Choroid plexus epithelial cell (primary cell): ENCODE measurements around the gene ABCA10.

Experiments used
- DNase-seq: peaks from one replicate; pipeline ENCODE4 v3.0.0-alpha.2; 2010; ENCODE audit warnings: low read depth
- H3K4me3 ChIP-seq: 2 replicates; pipeline ENCODE4 v1.5.1; 2011; ENCODE audit warnings: low read depth, mild to moderate bottlenecking, control low read depth, low read length, moderate library complexity
- TF ChIP-seq, protein P1 (sequence below): conservative IDR thresholded peaks from 2 replicates; pipeline ENCODE4 v1.5.1; 2011; ENCODE audit warnings: low read depth, mild to moderate bottlenecking, control low read depth, inconsistent platforms, low read length, moderate library complexity

ABCA10 gene

DNA sequence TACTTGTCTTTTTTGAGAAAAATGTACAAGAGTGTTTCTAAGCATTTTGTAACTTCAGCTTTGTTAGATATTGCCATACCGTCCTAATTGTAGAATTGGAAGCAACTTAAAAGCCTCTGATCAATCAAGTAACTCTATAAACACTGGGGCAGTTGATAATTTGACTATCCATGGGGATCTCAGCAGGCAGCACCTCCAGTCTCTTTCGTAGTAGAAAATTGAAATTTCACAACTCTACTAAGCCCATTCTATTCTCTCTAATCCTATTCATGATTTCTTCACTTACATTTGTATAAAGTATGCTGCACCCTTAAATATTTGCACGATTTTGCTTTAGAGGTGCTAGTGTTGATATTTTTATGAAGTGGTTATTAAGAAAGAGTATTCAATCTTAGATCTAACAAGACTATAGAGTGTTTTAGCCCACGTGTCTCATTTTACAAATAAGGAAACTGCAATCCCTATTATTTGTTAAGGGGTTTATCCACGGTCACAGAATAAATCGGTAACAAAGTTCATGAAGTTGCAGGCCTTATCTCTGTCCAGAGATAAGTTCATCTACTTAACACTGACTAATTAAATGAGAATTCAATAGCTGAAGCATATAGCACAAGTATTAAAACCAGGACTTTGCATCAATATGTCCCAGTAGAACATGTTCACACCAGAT, 97.9 kb downstream of the ABCA10 start:
- DNase-seq: no peak
- H3K4me3 ChIP-seq: no peak overlapping the region
- TF ChIP-seq, protein P1, sequence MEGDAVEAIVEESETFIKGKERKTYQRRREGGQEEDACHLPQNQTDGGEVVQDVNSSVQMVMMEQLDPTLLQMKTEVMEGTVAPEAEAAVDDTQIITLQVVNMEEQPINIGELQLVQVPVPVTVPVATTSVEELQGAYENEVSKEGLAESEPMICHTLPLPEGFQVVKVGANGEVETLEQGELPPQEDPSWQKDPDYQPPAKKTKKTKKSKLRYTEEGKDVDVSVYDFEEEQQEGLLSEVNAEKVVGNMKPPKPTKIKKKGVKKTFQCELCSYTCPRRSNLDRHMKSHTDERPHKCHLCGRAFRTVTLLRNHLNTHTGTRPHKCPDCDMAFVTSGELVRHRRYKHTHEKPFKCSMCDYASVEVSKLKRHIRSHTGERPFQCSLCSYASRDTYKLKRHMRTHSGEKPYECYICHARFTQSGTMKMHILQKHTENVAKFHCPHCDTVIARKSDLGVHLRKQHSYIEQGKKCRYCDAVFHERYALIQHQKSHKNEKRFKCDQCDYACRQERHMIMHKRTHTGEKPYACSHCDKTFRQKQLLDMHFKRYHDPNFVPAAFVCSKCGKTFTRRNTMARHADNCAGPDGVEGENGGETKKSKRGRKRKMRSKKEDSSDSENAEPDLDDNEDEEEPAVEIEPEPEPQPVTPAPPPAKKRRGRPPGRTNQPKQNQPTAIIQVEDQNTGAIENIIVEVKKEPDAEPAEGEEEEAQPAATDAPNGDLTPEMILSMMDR: no peak

GRCh38 chr17:69123626-69124025, 105.0 kb downstream of the ABCA10 start:
- H3K4me3 ChIP-seq: no peak overlapping the region
- TF ChIP-seq, protein P1: no peak
- DNase-seq: no peak

- no peak overlapping the region for H3K4me3 ChIP-seq
- no peak for DNase-seq
- TF ChIP-seq, protein P1: no peak
These were observed 106.6 kb downstream of the ABCA10 start for GRCh38 chr17:69122065-69122464.

DNA sequence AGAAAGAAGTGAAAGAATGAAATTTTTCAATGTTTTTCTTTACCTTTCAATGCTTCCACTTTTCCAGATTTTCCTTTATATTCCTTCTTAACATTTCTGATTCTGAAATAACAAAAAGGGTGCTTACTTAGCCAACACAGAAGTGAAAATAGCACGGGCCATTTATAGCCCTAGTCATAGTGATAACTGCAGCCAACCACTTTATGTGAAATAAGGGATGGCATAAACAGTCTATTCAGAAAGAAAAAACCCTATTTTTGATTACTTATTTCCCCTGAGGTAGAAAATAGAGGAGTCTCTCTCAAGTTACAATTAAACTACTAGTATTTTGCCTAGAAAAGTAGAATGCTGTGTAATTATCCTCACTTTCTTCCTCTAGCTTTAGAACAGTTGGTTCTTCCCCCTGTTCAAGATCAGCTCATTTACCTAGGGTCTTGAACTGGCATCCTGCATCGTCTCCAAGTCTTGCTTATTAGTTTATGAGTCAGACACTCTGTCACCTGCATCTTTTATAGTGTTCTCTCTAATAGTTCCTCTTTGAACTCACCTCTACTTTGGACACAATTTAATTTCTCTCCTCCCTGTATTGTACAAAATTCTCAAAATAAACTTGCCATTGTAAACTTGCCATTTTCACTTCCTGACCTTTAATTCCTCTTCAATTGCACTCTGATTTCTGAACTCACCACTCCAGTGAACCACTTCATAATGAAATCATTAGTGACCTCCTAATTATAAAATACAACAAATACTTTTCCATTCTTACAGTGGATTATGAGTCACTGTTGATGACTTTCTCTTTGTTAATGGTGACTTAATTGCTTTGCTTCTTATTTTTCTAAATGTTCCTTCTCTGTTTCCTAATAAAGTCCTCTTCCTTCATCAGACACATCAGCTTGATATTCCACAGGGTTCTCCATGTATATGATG, 110.5 kb downstream of the ABCA10 start:
- TF ChIP-seq, protein P1: no peak
- DNase-seq: no peak
- no peak overlapping the region for H3K4me3 ChIP-seq

DNA sequence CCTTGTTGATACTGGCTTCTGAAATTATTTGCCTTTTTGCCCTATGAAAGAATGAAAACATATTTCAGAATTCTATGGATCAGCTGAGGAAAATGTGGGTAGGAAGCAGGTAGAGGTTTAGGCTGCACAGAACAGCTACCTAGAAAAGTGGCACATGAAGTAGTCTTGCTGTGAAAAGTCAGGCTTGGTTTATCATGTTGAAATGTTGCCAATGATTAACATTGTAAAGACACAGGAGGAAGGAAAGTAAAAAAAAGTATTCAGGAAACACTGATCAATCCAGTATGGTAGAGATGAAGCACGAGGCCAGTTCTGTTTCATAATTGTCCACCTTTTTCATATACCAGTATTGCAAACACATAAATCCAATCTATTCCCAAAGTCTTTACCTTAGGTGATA, 116.8 kb downstream of the ABCA10 start:
- no peak overlapping the region for H3K4me3 ChIP-seq
- TF ChIP-seq, protein P1: no peak
- DNase-seq: no peak

DNA sequence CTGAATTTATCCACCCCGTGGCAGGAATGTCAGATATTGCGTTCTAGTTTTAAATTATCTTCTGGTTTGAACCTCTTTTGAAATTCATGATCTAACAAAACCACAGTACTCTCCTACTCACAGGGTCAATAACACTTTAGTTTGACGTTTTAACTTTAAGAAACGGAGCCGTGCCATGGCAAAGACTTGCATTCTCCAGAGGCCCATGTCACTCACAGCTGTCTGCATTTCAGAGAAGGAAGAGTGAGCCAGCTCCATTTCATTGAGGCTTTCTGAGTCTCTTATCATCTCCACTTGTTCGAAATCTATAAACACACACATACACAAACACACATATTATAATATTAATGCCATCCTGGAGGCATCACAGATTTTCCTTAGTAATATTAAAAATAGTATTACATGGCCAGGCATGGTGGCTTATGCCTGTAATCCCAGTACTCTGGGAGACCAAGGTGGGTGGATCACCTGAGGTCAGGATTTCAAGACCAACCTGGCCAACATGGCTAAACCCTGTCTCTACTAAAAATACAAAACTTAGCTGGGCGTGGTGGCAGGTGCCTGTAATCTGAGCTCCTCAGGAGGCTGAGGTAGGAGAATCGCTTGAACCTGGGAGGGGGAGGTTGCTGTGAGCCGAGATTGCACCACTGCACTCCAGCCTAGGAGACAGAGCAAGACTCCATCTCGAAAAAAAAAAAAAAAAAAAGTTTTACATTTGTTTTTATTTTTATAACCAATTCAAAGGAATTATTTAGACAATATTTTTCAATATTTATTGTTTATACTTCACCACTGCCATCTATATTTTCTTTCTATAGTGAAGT, 122.5 kb downstream of the ABCA10 start:
- no peak overlapping the region for H3K4me3 ChIP-seq
- TF ChIP-seq, protein P1: no peak
- no peak for DNase-seq
